C4-2B (cell line): Measurements from ENCODE around the gene LPAR2.

Experiments used
- CTCF ChIP-seq: fragments of 450-650 bp; conservative IDR thresholded peaks from 2 replicates; pipeline ENCODE4 v1.5.1; 2017; ENCODE audit warnings: mild to moderate bottlenecking
- ZFX ChIP-seq: fragments of 450-650 bp; IDR thresholded peaks from 2 replicates; pipeline ENCODE4 v1.6.1; 2017

DNA sequence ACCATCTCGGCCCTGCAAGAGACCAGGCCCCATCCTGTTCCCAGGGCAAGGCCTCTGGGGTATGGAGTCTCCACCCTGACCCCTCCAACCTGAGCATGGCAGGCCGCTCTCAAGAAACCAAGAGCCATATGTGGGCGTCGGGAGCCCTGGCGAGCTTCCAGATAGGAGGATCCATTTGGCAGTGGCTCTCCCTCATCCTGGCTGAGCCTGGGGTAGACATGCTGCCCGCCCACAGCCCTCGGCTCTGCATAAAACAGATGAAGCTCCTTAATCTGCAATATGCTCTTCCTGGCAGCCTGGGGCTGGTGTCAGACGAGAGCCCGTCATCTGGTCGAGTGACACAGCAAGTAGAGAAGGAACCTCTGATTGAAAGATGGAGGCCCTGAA, 29.4 kb upstream of the LPAR2 start:
- TF ChIP-seq CTCF = no peak
- TF ChIP-seq ZFX = no peak
